ENCODE data around the gene CRYBG1.

Gene CRYBG1

DNA sequence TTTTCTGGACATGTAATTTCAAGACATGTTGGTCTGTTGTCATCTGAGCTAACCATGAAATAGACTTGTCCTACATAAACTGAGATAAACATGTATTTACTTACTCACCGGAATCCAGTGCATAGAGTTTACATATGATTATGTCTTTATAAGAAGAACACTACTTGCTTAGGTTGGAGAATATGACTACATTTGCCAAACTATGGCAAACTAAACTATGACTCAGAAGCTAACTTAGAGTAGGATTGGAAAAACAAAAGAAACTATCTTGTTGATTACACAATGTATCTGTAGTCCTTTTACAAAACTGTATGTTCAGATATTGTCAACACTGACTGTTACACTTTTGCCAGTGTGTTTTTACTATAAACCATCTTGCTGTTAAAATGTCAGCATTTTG, 113.3 kb downstream of the CRYBG1 start:
- TF ChIP-seq, protein P1, sequence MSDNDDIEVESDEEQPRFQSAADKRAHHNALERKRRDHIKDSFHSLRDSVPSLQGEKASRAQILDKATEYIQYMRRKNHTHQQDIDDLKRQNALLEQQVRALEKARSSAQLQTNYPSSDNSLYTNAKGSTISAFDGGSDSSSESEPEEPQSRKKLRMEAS (IDR thresholded peaks at IDR 0.05; ENCODE audit: low read depth, low read length), result no peak
- TF ChIP-seq POLR2A (IDR thresholded peaks at IDR 0.05; ENCODE audit: extremely low read depth, insufficient read length) (no peak), MYC (IDR thresholded peaks at IDR 0.05; ENCODE audit: low read depth, low read length) (no peak)
- TF ChIP-seq, protein P2, sequence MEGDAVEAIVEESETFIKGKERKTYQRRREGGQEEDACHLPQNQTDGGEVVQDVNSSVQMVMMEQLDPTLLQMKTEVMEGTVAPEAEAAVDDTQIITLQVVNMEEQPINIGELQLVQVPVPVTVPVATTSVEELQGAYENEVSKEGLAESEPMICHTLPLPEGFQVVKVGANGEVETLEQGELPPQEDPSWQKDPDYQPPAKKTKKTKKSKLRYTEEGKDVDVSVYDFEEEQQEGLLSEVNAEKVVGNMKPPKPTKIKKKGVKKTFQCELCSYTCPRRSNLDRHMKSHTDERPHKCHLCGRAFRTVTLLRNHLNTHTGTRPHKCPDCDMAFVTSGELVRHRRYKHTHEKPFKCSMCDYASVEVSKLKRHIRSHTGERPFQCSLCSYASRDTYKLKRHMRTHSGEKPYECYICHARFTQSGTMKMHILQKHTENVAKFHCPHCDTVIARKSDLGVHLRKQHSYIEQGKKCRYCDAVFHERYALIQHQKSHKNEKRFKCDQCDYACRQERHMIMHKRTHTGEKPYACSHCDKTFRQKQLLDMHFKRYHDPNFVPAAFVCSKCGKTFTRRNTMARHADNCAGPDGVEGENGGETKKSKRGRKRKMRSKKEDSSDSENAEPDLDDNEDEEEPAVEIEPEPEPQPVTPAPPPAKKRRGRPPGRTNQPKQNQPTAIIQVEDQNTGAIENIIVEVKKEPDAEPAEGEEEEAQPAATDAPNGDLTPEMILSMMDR (IDR thresholded peaks at IDR 0.05; ENCODE audit: low read depth, low read length), result no peak
- peak; percentile 24 for DNase-seq (ENCODE audit: low read depth)
- no peak overlapping the region for H3K4me3 ChIP-seq (ENCODE audit: low read depth, low read length)

DNA sequence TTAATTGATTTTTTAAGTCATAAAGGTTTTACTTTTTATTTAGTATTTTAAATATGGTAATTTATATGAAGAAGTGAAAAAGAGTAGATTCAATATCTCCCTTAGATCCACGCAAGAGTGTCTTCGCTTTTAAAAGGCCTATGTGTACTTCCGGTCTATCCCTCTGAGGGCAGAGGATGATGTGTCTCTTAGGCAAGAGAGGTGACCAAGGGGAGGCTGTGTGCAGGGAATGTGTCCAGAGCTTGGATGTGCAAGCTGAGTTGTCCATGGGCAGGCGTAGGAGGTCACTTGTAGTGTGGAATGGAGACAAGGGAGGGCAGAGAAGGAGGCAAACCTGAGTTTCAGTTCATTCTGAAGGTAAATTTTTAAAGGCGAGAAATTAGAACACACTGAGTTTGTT, 113.9 kb downstream of the CRYBG1 start:
- DNase-seq (ENCODE audit: low read depth), result peak; percentile 30
- no peak overlapping the region for H3K4me3 ChIP-seq (ENCODE audit: low read depth, low read length)
- TF ChIP-seq MYC (IDR thresholded peaks at IDR 0.05; ENCODE audit: low read depth, low read length) (no peak), POLR2A (IDR thresholded peaks at IDR 0.05; ENCODE audit: extremely low read depth, insufficient read length) (no peak)
- TF ChIP-seq, protein P1 (IDR thresholded peaks at IDR 0.05; ENCODE audit: low read depth, low read length), result no peak
- TF ChIP-seq, protein P2 (IDR thresholded peaks at IDR 0.05; ENCODE audit: low read depth, low read length), result no peak

DNA sequence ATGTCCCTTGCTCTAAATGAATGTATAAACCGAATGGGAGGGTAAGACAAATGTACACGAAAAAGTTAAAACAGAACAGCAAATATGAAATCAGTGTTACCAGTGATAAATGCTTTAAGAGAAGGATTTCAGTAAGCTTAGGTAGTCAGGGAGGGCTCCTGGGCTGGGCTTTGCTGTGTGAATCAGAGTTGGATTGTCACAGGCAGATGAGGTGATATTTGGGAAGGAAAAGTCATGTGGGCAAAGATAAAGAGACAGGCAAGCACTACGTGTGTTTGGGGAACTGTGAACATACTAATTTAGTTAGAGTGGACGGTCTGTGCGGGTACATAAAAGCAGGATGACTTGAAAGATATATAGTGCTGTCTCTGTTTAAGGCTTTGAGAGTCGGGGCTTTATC, 114.8 kb downstream of the CRYBG1 start:
- no peak overlapping the region for H3K4me3 ChIP-seq (ENCODE audit: low read depth, low read length)
- TF ChIP-seq, protein P2 (IDR thresholded peaks at IDR 0.05; ENCODE audit: low read depth, low read length), result no peak
- TF ChIP-seq POLR2A (IDR thresholded peaks at IDR 0.05; ENCODE audit: extremely low read depth, insufficient read length) (no peak), MYC (IDR thresholded peaks at IDR 0.05; ENCODE audit: low read depth, low read length) (no peak)
- TF ChIP-seq, protein P1 (IDR thresholded peaks at IDR 0.05; ENCODE audit: low read depth, low read length), result no peak
- DNase-seq (ENCODE audit: low read depth), result no peak

DNA sequence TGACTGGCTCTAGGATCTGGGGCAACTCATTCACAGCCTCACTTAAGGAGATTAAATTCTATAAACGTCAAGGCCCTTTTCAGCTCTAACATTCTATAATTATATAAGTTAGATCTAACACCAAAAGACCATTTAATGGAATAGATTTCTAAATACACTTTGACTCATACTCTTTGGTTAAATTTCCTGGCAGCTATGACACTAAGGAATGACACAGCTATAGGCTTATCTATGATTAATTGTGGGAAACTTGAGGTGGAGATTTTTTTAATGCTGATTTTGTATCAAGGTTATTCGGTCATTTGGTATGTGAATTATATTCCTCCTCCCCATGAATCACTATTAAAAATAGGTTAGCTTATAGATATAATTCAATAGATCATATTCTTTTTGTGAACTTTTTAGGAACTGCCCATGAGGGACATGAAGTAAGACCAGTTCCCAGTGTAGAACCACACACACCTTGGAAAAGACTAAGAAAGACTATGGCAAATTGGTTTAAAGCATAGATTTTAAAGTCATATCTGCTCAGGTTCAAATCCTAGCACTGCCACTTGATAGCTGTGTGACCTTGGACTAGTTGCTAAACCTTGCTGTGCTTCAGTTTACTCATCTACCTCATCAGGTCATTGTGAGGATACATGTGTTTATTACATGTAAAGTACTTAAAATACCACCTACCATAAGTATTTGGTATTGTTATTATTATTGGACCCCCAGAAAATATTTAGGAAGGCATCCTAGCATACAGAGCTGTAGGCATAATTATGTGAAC, 116.0 kb downstream of the CRYBG1 start:
- H3K4me3 ChIP-seq (ENCODE audit: low read depth, low read length), result no peak overlapping the region
- TF ChIP-seq, protein P2 (IDR thresholded peaks at IDR 0.05; ENCODE audit: low read depth, low read length), result no peak
- TF ChIP-seq, protein P1 (IDR thresholded peaks at IDR 0.05; ENCODE audit: low read depth, low read length), result no peak
- TF ChIP-seq POLR2A (IDR thresholded peaks at IDR 0.05; ENCODE audit: extremely low read depth, insufficient read length) (no peak), MYC (IDR thresholded peaks at IDR 0.05; ENCODE audit: low read depth, low read length) (no peak)
- DNase-seq (ENCODE audit: low read depth), result no peak

DNA sequence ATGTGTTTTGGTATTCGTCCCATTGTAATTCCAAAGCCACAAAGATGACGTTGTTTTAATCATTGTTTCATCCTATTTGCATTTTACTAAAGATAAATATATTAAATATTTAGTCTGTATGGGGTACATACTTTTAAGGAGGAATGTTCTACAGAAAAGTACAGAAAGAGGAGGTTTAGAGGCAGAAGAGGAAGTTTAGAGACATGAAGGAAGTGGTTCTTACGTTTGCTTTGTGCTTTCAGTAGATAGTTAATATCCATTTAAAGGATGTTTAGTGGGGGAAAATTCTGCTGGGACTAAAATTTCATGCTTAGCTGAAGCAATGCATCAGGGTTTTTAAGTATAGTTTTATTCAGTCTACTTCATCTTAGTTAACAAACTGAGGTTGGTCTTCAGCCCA, 116.6 kb downstream of the CRYBG1 start:
- H3K4me3 ChIP-seq (ENCODE audit: low read depth, low read length), result no peak overlapping the region
- DNase-seq (ENCODE audit: low read depth), result peak; percentile 55
- TF ChIP-seq, protein P1 (IDR thresholded peaks at IDR 0.05; ENCODE audit: low read depth, low read length), result no peak
- TF ChIP-seq POLR2A (IDR thresholded peaks at IDR 0.05; ENCODE audit: extremely low read depth, insufficient read length) (no peak), MYC (IDR thresholded peaks at IDR 0.05; ENCODE audit: low read depth, low read length) (no peak)
- TF ChIP-seq, protein P2 (IDR thresholded peaks at IDR 0.05; ENCODE audit: low read depth, low read length), result no peak
